Lower leg skin (tissue), 3 donors: ENCODE results near the gene MICAL2.

Experiments
- CTCF ChIP-seq, 3 donors: fragments of 450-650 bp; IDR thresholded peaks; one replicate each; pipeline ENCODE4 v1.5.1; 2016; ENCODE audit warnings: antibody characterized with exemption in 3 of 3, mild to moderate bottlenecking in 3 of 3, moderate library complexity in 2 of 3
- POLR2A ChIP-seq, 2 donors: fragments of 450-650 bp; IDR thresholded peaks; one replicate each; pipeline ENCODE4 v1.6.1; 2016 to 2017; ENCODE audit warnings: antibody characterized with exemption in 2 of 2, mild to moderate bottlenecking in 1 of 2, moderate library complexity in 1 of 2

DNA sequence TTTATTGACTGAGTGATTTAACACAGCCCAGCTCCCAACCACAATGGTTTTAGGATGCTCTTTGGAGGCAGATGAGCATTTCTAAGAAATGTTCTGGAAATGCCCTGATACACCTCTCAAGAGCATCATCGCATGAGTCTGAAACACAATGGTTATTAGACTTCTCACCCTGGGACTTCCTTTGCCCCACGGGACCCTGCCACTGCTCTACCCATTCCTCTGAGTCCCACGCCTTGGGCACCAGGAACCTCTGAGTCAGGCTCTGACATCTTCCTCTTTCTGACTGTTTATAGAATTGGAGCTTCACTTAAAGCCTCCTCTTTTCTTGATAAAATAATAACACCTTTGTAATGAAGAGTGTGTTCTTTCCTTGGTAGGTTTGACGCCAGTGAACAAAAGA, 181.4 kb downstream of the MICAL2 start:
- no peak for TF ChIP-seq POLR2A (IDR thresholded peaks at IDR 0.05)
- TF ChIP-seq CTCF (IDR thresholded peaks at IDR 0.05): no peak
